Measurements from ENCODE around the gene COL8A1. TPM values are rescaled to one million over a fixed set of nuclear protein-coding genes. Genes with fewer than 3 reads are reported as not detected.

The COL8A1 gene
- total and polyA plus RNA-seq, 2 donors (not counting 1 experiment from before 2014, with no cell fraction given) = 0.12 TPM; not detected in 1

- Histone ChIP-seq H3K79me2 (ENCODE audit: control insufficient read depth, insufficient read depth, low read length) (peaks cover 13% of the 10 kb centered on the region), H3K4me3 (ENCODE audit: control extremely low read depth in 1 of 5, extremely low read depth in 1 of 5, insufficient read depth in 1 of 5, low read depth in 2 of 5, low read length in 4 of 5) (no peak overlapping the region), H2AFZ (ENCODE audit: insufficient read depth, low read depth, low read length, poor library complexity, severe bottlenecking) (no peak overlapping the region), H3K36me3 (replicated peaks in 1 of 2; ENCODE audit: control extremely low read depth in 1 of 2, control insufficient read depth in 1 of 2, extremely low read depth in 1 of 2, insufficient read depth in 2 of 2, low read length in 1 of 2) (no peaks in the 10 kb centered on the region), H3K4me1 (ENCODE audit: control insufficient read depth in 2 of 2, insufficient read depth in 2 of 2, low read length in 2 of 2) (peaks cover 8 to 10% of the 10 kb centered on the region in 2 donors), H4K20me1 (ENCODE audit: control insufficient read depth, insufficient read depth, low read length, poor library complexity, severe bottlenecking) (no peaks in the 10 kb centered on the region), H3K9me3 (ENCODE audit: control extremely low read depth in 1 of 3, control insufficient read depth in 2 of 3, insufficient read depth in 1 of 3, low read length in 2 of 3) (no peaks in the 10 kb centered on the region), H3K4me2 (replicated peaks; ENCODE audit: low read depth, low read length, poor library complexity, severe bottlenecking) (no peak overlapping the region), H3K27me3 (replicated peaks in 1 of 4; ENCODE audit: control extremely low read depth in 1 of 4, control insufficient read depth in 3 of 4, insufficient read depth in 4 of 4, low read length in 3 of 4) (no peaks in the 10 kb centered on the region), H3K9ac (ENCODE audit: low read length) (no peak overlapping the region), H3K27ac (ENCODE audit: low read length in 2 of 2) (no peak overlapping the region)
- no peaks in the 10 kb centered on the region for H3K9me3 Mint-ChIP-seq (ENCODE audit: insufficient read depth)
- no peaks in the 10 kb centered on the region for H3K27me3 Mint-ChIP-seq
- ChIA-PET CTCF (interaction anchor here (0.7 to 2.1 kb wide), 3 partner anchors 14 to 408 kb away, joined by 3 to 9 read pairs (median 4); no protein-coding TSS in a partner anchor), POLR2A (no interaction called here)
- peaks cover 14% of the 10 kb centered on the region for H3K4me1 Mint-ChIP-seq
- DNase-seq (no peak), ATAC-seq (ENCODE audit: low read depth) (no peak)
- H3K4me3 Mint-ChIP-seq = no peak overlapping the region
- TF ChIP-seq EZH2 (IDR thresholded peaks at IDR 0.05; ENCODE audit: borderline replicate concordance, insufficient read depth, low read depth, low read length, poor library complexity, severe bottlenecking) = no peak
- no peak for TF ChIP-seq CTCF (IDR thresholded peaks at IDR 0.05)
- no peak overlapping the region for H3K27ac Mint-ChIP-seq
- intact Hi-C loops (cut with micrococcal nuclease) = no loop called here
- no CpG with 5 or more reads among the region's 2 CpGs for WGBS (ENCODE audit: insufficient coverage)
Measured at GRCh38 chr3:99845999-99846398, 207.6 kb downstream of the COL8A1 start.

- ChIA-PET CTCF (interaction anchor here (0.7 to 2.1 kb wide), 4 partner anchors 12 to 407 kb away, joined by 3 to 9 read pairs (median 4); no protein-coding TSS in a partner anchor), POLR2A (no interaction called here)
- WGBS (ENCODE audit: insufficient coverage) = no CpG with 5 or more reads among the region's 6 CpGs
- Mint-ChIP-seq H3K4me3 (no peak overlapping the region), H3K9me3 (ENCODE audit: insufficient read depth) (no peaks in the 10 kb centered on the region), H3K27me3 (no peaks in the 10 kb centered on the region), H3K4me1 (peaks cover 14% of the 10 kb centered on the region), H3K27ac (no peak overlapping the region)
- Histone ChIP-seq H3K36me3 (replicated peaks in 1 of 2; ENCODE audit: control extremely low read depth in 1 of 2, control insufficient read depth in 1 of 2, extremely low read depth in 1 of 2, insufficient read depth in 2 of 2, low read length in 1 of 2) (no peaks in the 10 kb centered on the region), H3K4me3 (ENCODE audit: control extremely low read depth in 1 of 5, extremely low read depth in 1 of 5, insufficient read depth in 1 of 5, low read depth in 2 of 5, low read length in 4 of 5) (no peak overlapping the region), H2AFZ (ENCODE audit: insufficient read depth, low read depth, low read length, poor library complexity, severe bottlenecking) (no peak overlapping the region), H3K4me2 (replicated peaks; ENCODE audit: low read depth, low read length, poor library complexity, severe bottlenecking) (no peak overlapping the region), H4K20me1 (ENCODE audit: control insufficient read depth, insufficient read depth, low read length, poor library complexity, severe bottlenecking) (no peaks in the 10 kb centered on the region), H3K9me3 (ENCODE audit: control extremely low read depth in 1 of 3, control insufficient read depth in 2 of 3, insufficient read depth in 1 of 3, low read length in 2 of 3) (no peaks in the 10 kb centered on the region), H3K27ac (ENCODE audit: low read length in 2 of 2) (no peak overlapping the region), H3K4me1 (ENCODE audit: control insufficient read depth in 2 of 2, insufficient read depth in 2 of 2, low read length in 2 of 2) (peaks cover 8 to 10% of the 10 kb centered on the region in 2 donors), H3K79me2 (ENCODE audit: control insufficient read depth, insufficient read depth, low read length) (peaks cover 13% of the 10 kb centered on the region), H3K27me3 (replicated peaks in 1 of 4; ENCODE audit: control extremely low read depth in 1 of 4, control insufficient read depth in 3 of 4, insufficient read depth in 4 of 4, low read length in 3 of 4) (no peaks in the 10 kb centered on the region), H3K9ac (ENCODE audit: low read length) (no peak overlapping the region)
- no peak for DNase-seq
- intact Hi-C loops (cut with micrococcal nuclease) = no loop called here
- ATAC-seq (ENCODE audit: low read depth) = no peak
- TF ChIP-seq CTCF (IDR thresholded peaks at IDR 0.05) (no peak), EZH2 (IDR thresholded peaks at IDR 0.05; ENCODE audit: borderline replicate concordance, insufficient read depth, low read depth, low read length, poor library complexity, severe bottlenecking) (no peak)
Measured at GRCh38 chr3:99846477-99847160, 208.2 kb downstream of the COL8A1 start.
